ENCODE measurements around the gene ZEB1.
"Not testable (repeated sequence)": the region's sequence is repeated elsewhere in the genome, so short reads cannot be mapped to it uniquely, and the experiment has no call there.

Gene ZEB1

GRCh38 chr10:31427334-31427733 is 108.3 kb downstream of the ZEB1 start:
- DNase-seq = not testable (repeated sequence)

- not testable (repeated sequence) for DNase-seq
These were observed 109.5 kb downstream of the ZEB1 start for GRCh38 chr10:31428499-31428898.

GRCh38 chr10:31431021-31431420 is 112.0 kb downstream of the ZEB1 start:
- no peak for DNase-seq

- DNase-seq = no peak
These were observed 118.9 kb downstream of the ZEB1 start for GRCh38 chr10:31437959-31438358.

GRCh38 chr10:31451766-31452165 is 132.8 kb downstream of the ZEB1 start:
- DNase-seq = no peak

- no peak for DNase-seq
These were observed 137.5 kb downstream of the ZEB1 start for GRCh38 chr10:31456468-31456867.

GRCh38 chr10:31457858-31458257 is 138.8 kb downstream of the ZEB1 start:
- DNase-seq = no peak

GRCh38 chr10:31458974-31459373 is 140.0 kb downstream of the ZEB1 start:
- DNase-seq = no peak

GRCh38 chr10:31460242-31460641 is 141.2 kb downstream of the ZEB1 start:
- DNase-seq = no peak

- DNase-seq = no peak
These were observed 145.5 kb downstream of the ZEB1 start for GRCh38 chr10:31464552-31464951.

- no peak for DNase-seq
These were observed 147.3 kb downstream of the ZEB1 start for GRCh38 chr10:31466313-31466712.

- peak in 1 of 5 experiments; percentile 19 for DNase-seq
These were observed 148.9 kb downstream of the ZEB1 start for GRCh38 chr10:31467791-31468535.

GRCh38 chr10:31468536-31468859 is 149.5 kb downstream of the ZEB1 start:
- no peak for DNase-seq

GRCh38 chr10:31475519-31475918 is 156.5 kb downstream of the ZEB1 start:
- no peak for DNase-seq

- DNase-seq = no peak
These were observed 157.1 kb downstream of the ZEB1 start for GRCh38 chr10:31476088-31476487.

GRCh38 chr10:31477584-31477983 is 158.6 kb downstream of the ZEB1 start:
- DNase-seq = no peak

- DNase-seq = peak in 1 of 5 experiments; percentile 70
These were observed 160.7 kb downstream of the ZEB1 start for GRCh38 chr10:31479752-31480151.

GRCh38 chr10:31483546-31483945 is 164.5 kb downstream of the ZEB1 start:
- DNase-seq = no peak

GRCh38 chr10:31484431-31485135 is 165.6 kb downstream of the ZEB1 start:
- no peak for DNase-seq

GRCh38 chr10:31490858-31491504 is 172.0 kb downstream of the ZEB1 start:
- DNase-seq = peak in 1 of 5 experiments; percentile 58

GRCh38 chr10:31507427-31507826 is 188.4 kb downstream of the ZEB1 start:
- DNase-seq = no peak

- no peak for DNase-seq
These were observed 189.2 kb downstream of the ZEB1 start for GRCh38 chr10:31508234-31508633.

GRCh38 chr10:31508882-31509281 is 189.9 kb downstream of the ZEB1 start:
- no peak for DNase-seq

- no peak for DNase-seq
These were observed 191.0 kb downstream of the ZEB1 start for GRCh38 chr10:31509989-31510388.

Data from T-helper 2 cell (primary cell).